HepG2 (cell line): Measurements from ENCODE around the gene MTCP1. TPM values are rescaled to one million over a fixed set of nuclear protein-coding genes. Genes with fewer than 3 reads are reported as not detected.

Experiments used
- ATAC-seq: fragments of 200-7000 bp; cut with Tn5 transposase; 3 replicates; pipeline ENCODE4 v1.9.1; 2020; ENCODE audit warnings: mild to moderate bottlenecking, moderate library complexity
- BruUV-seq: library from RNA; stranded (reverse); fragments of 400-500 nt; replicated peaks from 2 replicates; lab custom pipeline; 2021; lab: Mats Ljungman, UMichigan
- CTCF ChIA-PET: fragments of 300-600 bp; formaldehyde crosslinking; extraction: SDS; loops from one replicate; lab custom pipeline; 2021; ENCODE audit warnings: low total read pairs, inconsistent platforms, low intra/inter-chr PET ratio; lab: Yijun Ruan, JAX
- POLR2A ChIA-PET: fragments of 350-600 bp; sonication (Branson Sonifier 250); formaldehyde crosslinking; loops from one replicate; lab custom pipeline; 2020; ENCODE audit warnings: antibody characterized with exemption, inconsistent platforms; lab: Yijun Ruan, JAX
- DNase-seq: peaks from one replicate; pipeline ENCODE4 v3.0.0-alpha.2; 2015; ENCODE audit warnings: low spot score
- FAIRE-seq: peaks from 3 replicates; lab custom pipeline; 2011; peaks lifted over from hg19 to GRCh38; lab: Jason Lieb, UNC
- H2AFZ ChIP-seq: one replicate; pipeline ENCODE4 v1.6.1; 2011; ENCODE audit warnings: low read length, inconsistent platforms
- H3K27ac ChIP-seq: fragments of 300-600 bp; 3 replicates; pipeline ENCODE4 v1.8.0; 2011; ENCODE audit warnings: mixed run types, mild to moderate bottlenecking, mixed read lengths, low read length, inconsistent platforms; ENCODE audit not compliant: insufficient read depth; ENCODE audit errors: extremely low read length
- H3K27me3 ChIP-seq, 2 experiments: fragments of 200-600 bp in 1 of 2; 2 replicates in 1 of 2; 3 replicates in 1 of 2; pipeline versions ENCODE4 v1.6.0 to v1.8.0; 2011; ENCODE audit warnings: low read length in 2 of 2, mild to moderate bottlenecking in 2 of 2, moderate library complexity in 2 of 2, inconsistent platforms in 1 of 2; ENCODE audit not compliant: insufficient read depth in 2 of 2, control insufficient read depth in 1 of 2
- H3K36me3 ChIP-seq, 2 experiments: fragments of 200-600 bp in 1 of 2; replicated peaks in 1 of 2; 2 replicates in 1 of 2; 3 replicates in 1 of 2; pipeline versions ENCODE4 v1.5.1 to v1.8.0; 2011; ENCODE audit warnings: low read length in 2 of 2, inconsistent platforms in 1 of 2; ENCODE audit not compliant: insufficient read depth in 2 of 2, control insufficient read depth in 1 of 2
- H3K4me1 ChIP-seq: 2 replicates; pipeline ENCODE4 v1.5.1; 2012; ENCODE audit warnings: low read length, inconsistent platforms; ENCODE audit not compliant: insufficient read depth
- H3K4me2 ChIP-seq: 2 replicates; pipeline ENCODE4 v1.6.0; 2011; ENCODE audit warnings: low read depth, low read length, inconsistent platforms
- H3K4me3 ChIP-seq, 3 experiments: fragments of 200-600 bp in 1 of 3; sonication (generic), shearing (Covaris generic) in 1 of 3; replicated peaks in 1 of 3; 2 replicates each; pipeline ENCODE4 v1.5.1; 2011 to 2016; ENCODE audit warnings: low read length in 3 of 3, inconsistent platforms in 2 of 3, low read depth in 2 of 3, mild to moderate bottlenecking in 2 of 3, control low read depth in 1 of 3, mixed read lengths in 1 of 3; ENCODE audit not compliant: insufficient read depth in 1 of 3
- H3K79me2 ChIP-seq: one replicate; pipeline ENCODE4 v1.6.1; 2011; ENCODE audit warnings: low read length, inconsistent platforms; ENCODE audit not compliant: insufficient read depth
- H3K9ac ChIP-seq: 2 replicates; pipeline ENCODE4 v1.6.0; 2011; ENCODE audit warnings: mild to moderate bottlenecking, low read depth, low read length, inconsistent platforms; ENCODE audit not compliant: insufficient read depth
- H3K9me3 ChIP-seq: 2 replicates; pipeline ENCODE4 v1.5.1; 2012; ENCODE audit warnings: mild to moderate bottlenecking, low read length
- H4K20me1 ChIP-seq: 2 replicates; pipeline ENCODE4 v1.6.0; 2011; ENCODE audit warnings: inconsistent platforms, mild to moderate bottlenecking, low read length, moderate library complexity; ENCODE audit not compliant: insufficient read depth
- CHD2 ChIP-seq: IDR thresholded peaks from 2 replicates; pipeline ENCODE4 v1.6.1; 2011; ENCODE audit warnings: low read depth, low read length, improper control_type of control experiment
- DPF2 ChIP-seq: sonication (generic); formaldehyde crosslinking; IDR thresholded peaks from 2 replicates; pipeline ENCODE4 v1.4.0; 2020; ENCODE audit warnings: mild to moderate bottlenecking, low read depth, missing genetic modification reagents, borderline replicate concordance
- RERE ChIP-seq: IDR thresholded peaks from 2 replicates; pipeline ENCODE4 v1.6.1; 2016; ENCODE audit warnings: low read depth, missing genetic modification reagents, missing compliant biosample characterization
- RFX5 ChIP-seq: IDR thresholded peaks from 2 replicates; pipeline ENCODE4 v1.6.1; 2011; ENCODE audit warnings: low read depth, low read length, improper control_type of control experiment
- RFXANK ChIP-seq: IDR thresholded peaks from 2 replicates; pipeline ENCODE4 v1.6.1; 2016
- SUZ12 ChIP-seq: fragments of 150-350 bp; IDR thresholded peaks from 2 replicates; pipeline ENCODE4 v1.6.1; 2014; ENCODE audit warnings: low read depth, low read length
- XBP1 ChIP-seq: sonication (generic); formaldehyde crosslinking; IDR thresholded peaks from 2 replicates; pipeline ENCODE4 v1.5.0; 2020; ENCODE audit warnings: missing genetic modification reagents
- ZBTB7B ChIP-seq: sonication (generic); formaldehyde crosslinking; IDR thresholded peaks from 2 replicates; pipeline ENCODE4 v1.4.0; 2020; ENCODE audit warnings: missing genetic modification reagents
- ZNF281 ChIP-seq: sonication (generic); formaldehyde crosslinking; IDR thresholded peaks from 2 replicates; pipeline ENCODE4 v1.4.0; 2020; ENCODE audit warnings: missing genetic modification reagents, borderline replicate concordance
- ZNF354B ChIP-seq: sonication (generic); formaldehyde crosslinking; IDR thresholded peaks from 2 replicates; pipeline ENCODE4 v1.8.0; 2022; ENCODE audit warnings: mild to moderate bottlenecking, missing genetic modification reagents
- ZNF629 ChIP-seq: sonication (generic); formaldehyde crosslinking; conservative IDR thresholded peaks from 2 replicates; pipeline ENCODE4 v1.5.0; 2020; ENCODE audit warnings: missing genetic modification reagents
- ZNF720 ChIP-seq: sonication (generic); formaldehyde crosslinking; IDR thresholded peaks from 2 replicates; pipeline ENCODE4 v1.4.0; 2020; ENCODE audit warnings: missing genetic modification reagents
- ZNF781 ChIP-seq: sonication (generic); formaldehyde crosslinking; IDR thresholded peaks from 2 replicates; pipeline ENCODE4 v1.5.1; 2020; ENCODE audit warnings: borderline replicate concordance, mild to moderate bottlenecking, missing genetic modification reagents; ENCODE audit errors: not compliant biosample characterization
- WGBS: methylation state at CpG from one replicate; pipeline ENCODE4 v1.1.6; 2017; ENCODE audit warnings: low lambda C conversion rate; 5-methylcytosine and 5-hydroxymethylcytosine counted together
- in situ Hi-C: cut with HindIII; loops from 2 replicates; pipeline ENCODE4 v1.10.0; 2017; ENCODE audit warnings: low pct_unique_long_range_greater_than_20kb; ENCODE audit not compliant: extremely low pct_ligation_motif_present
- intact Hi-C: fragments of 100-400 bp; cut with micrococcal nuclease; formaldehyde crosslinking; loops from one replicate; pipeline ENCODE4 v1.10.0; 2022; ENCODE audit not compliant: unreplicated experiment
- polyA plus RNA-seq, 8 experiments: library from polyadenylated mRNA; depleted of rRNA in 3 of 8; stranded (reverse) in 7 of 8; unstranded in 1 of 8; fragments of >200 nt; fragmentation: Illumina TruSeq in 4 of 8; extraction: Trizol in 4 of 8; gene quantifications; 2 replicates each; pipeline versions ENCODE4 v1.2.1 to v1.2.3, GENCODE V29; 2011 to 2016; ENCODE audit warnings: low read depth in 4 of 8, missing spikeins in 1 of 8, mixed read lengths in 1 of 8; ENCODE audit not compliant: insufficient read depth in 1 of 8
- total RNA-seq, 5 experiments: library from RNA; depleted of rRNA; stranded (reverse); fragments of >200 nt; fragmentation: Illumina TruSeq; extraction: Trizol; gene quantifications; 2 replicates each; pipeline ENCODE4 v1.2.3, GENCODE V29; 2016; ENCODE audit warnings: low read depth in 1 of 5

MTCP1 gene
- total and polyA plus RNA-seq, 2 of the 13 experiments (the other 11 are each of a cell fraction or from before 2014, with no cell fraction given), result 5.1 to 18.9 TPM

DNA sequence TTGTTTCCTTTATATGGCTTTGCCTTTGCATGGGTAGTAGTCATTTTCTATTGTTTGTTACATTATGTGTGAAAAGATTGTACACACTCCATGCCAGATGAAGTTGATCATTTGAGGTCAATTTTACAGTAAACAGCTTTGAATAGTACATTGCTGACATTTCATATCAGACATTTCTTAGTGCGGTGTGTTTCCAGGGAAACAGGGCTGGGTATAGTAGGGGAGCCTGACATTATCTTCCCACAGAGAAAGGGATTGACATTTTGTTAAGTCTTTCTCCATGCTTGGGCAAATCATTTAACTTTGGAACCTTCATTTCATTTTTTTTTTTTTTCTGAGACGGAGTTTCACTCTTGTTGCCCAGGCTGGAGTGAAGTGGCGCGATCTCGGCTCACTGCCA lies 39.3 kb downstream of the MTCP1 start (continued):
- TF ChIP-seq RERE (CRISPR knock-in tag), result no peak
- TF ChIP-seq ZNF629 (CRISPR knock-in tag), result no peak
- TF ChIP-seq CHD2, result no peak
- no peak for TF ChIP-seq RFX5
- no peak for TF ChIP-seq ZNF781 (CRISPR knock-in tag)
- TF ChIP-seq, all 625 proteins: peak for 0

DNA sequence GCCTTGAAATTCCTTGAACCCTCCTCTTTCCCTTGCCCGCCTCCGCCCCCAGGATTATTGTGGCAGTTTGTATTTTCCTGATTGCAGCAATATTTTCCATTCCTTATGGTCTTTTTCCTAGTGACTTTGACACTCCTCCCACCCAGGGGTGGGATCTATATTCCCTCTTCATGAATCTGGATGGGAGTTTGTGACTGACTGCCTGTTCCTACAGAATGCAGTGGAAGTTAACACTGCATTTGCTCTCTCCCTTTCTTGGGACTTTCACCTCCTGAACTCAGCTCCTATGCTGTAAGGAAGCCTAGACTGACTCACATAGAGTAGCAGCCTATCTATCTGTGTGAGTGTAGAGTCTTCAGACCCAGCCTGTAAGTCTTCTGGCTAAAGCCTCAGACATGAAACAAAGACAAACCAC lies 42.1 kb downstream of the MTCP1 start:
- TF ChIP-seq SUZ12 (no peak), XBP1 (CRISPR knock-in tag) (no peak), ZNF281 (CRISPR knock-in tag) (no peak), ZBTB7B (CRISPR knock-in tag) (no peak), RFXANK (CRISPR knock-in tag) (no peak), DPF2 (CRISPR knock-in tag) (no peak), ZNF720 (CRISPR knock-in tag) (no peak), ZNF354B (CRISPR knock-in tag) (no peak)
- in situ Hi-C loops (no loop called here), intact Hi-C loops (loop anchor here (5.0 kb wide), 1 partner anchor 43 kb away; the partner anchor contains the start of genes BRCC3, CMC4 and MTCP1)
- Histone ChIP-seq H3K9me3 (no peaks in the 10 kb centered on the region), H2AFZ (no peak overlapping the region), H3K27me3 (no peaks in the 10 kb centered on the region; a peak in 1 of 5 replicates), H3K36me3 (no peaks in the 10 kb centered on the region), H3K9ac (no peak overlapping the region), H3K79me2 (peaks cover 31% of the 10 kb centered on the region), H3K4me3 (no peak overlapping the region), H3K4me1 (peaks cover 26% of the 10 kb centered on the region; the same call in 1 of the 2 replicates), H3K4me2 (peak overlapping the region; percentile 36), H3K27ac (peak overlapping the region; percentile 30), H4K20me1 (no peaks in the 10 kb centered on the region)
- FAIRE-seq, result peak; percentile 28
- ATAC-seq, result no peak
- CTCF ChIA-PET, result no interaction called here
- DNase-seq, result no peak
- POLR2A ChIA-PET, result no interaction called here
- 94% methylated on average over 2 of the region's 2 CpGs for WGBS
- BruUV-seq, result no TSS peak
